Measurements from ENCODE around the gene FBXL7.

- TF ChIP-seq POLR2A (IDR thresholded peaks at IDR 0.05), result no peak
- TF ChIP-seq, protein P1, sequence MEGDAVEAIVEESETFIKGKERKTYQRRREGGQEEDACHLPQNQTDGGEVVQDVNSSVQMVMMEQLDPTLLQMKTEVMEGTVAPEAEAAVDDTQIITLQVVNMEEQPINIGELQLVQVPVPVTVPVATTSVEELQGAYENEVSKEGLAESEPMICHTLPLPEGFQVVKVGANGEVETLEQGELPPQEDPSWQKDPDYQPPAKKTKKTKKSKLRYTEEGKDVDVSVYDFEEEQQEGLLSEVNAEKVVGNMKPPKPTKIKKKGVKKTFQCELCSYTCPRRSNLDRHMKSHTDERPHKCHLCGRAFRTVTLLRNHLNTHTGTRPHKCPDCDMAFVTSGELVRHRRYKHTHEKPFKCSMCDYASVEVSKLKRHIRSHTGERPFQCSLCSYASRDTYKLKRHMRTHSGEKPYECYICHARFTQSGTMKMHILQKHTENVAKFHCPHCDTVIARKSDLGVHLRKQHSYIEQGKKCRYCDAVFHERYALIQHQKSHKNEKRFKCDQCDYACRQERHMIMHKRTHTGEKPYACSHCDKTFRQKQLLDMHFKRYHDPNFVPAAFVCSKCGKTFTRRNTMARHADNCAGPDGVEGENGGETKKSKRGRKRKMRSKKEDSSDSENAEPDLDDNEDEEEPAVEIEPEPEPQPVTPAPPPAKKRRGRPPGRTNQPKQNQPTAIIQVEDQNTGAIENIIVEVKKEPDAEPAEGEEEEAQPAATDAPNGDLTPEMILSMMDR (IDR thresholded peaks at IDR 0.05), result no peak
These were observed 289.7 kb downstream of the FBXL7 start for GRCh38 chr5:15789642-15790041.

Measured in lower leg skin (tissue), 3 donors.